Chondrocyte (in vitro differentiated cells): ENCODE measurements around the gene STKLD1. TPM values are rescaled to one million over a fixed set of nuclear protein-coding genes. Genes with fewer than 3 reads are reported as not detected.

Experiments used
- DNase-seq: peaks from one replicate; pipeline ENCODE4 v3.0.0; 2021; ENCODE audit warnings: mixed read lengths, low spot score
- H3K27ac Mint-ChIP-seq: one replicate; pipeline ENCODE4 v1.8.0; 2021; ENCODE audit warnings: mild to moderate bottlenecking, moderate library complexity, mixed read lengths; ENCODE audit not compliant: unreplicated experiment
- H3K27me3 Mint-ChIP-seq: 2 replicates; pipeline ENCODE4 v1.8.0; 2021; ENCODE audit warnings: low read depth, mixed read lengths
- H3K36me3 Mint-ChIP-seq: 2 replicates; pipeline ENCODE4 v1.8.0; 2021; ENCODE audit warnings: low read depth, mixed read lengths
- H3K4me1 Mint-ChIP-seq: 2 replicates; pipeline ENCODE4 v1.8.0; 2021; ENCODE audit warnings: low read depth, mild to moderate bottlenecking, mixed read lengths
- H3K4me3 Mint-ChIP-seq: one replicate; pipeline ENCODE4 v1.8.0; 2021; ENCODE audit warnings: mild to moderate bottlenecking, moderate library complexity, mixed read lengths; ENCODE audit not compliant: unreplicated experiment
- H3K9me3 Mint-ChIP-seq: 2 replicates; pipeline ENCODE4 v1.8.0; 2021; ENCODE audit warnings: low read depth, mixed read lengths
- CTCF ChIP-seq: fragments of 200-600 bp; sonication (generic); IDR thresholded peaks from 2 replicates; pipeline ENCODE4 v1.5.0; 2021; ENCODE audit warnings: antibody characterized with exemption, mild to moderate bottlenecking, moderate library complexity
- total RNA-seq: library from RNA; stranded (reverse); gene quantifications from 3 replicates; pipeline ENCODE4 v1.2.1, GENCODE V29; 2021

STKLD1 gene
- total RNA-seq, 1 donor from 2014 or later: 1.8 TPM

GRCh38 chr9:133420392-133420827, 44.2 kb downstream of the STKLD1 start:
- no peaks in the 10 kb centered on the region for H3K9me3 Mint-ChIP-seq
- H3K27me3 Mint-ChIP-seq: no peaks in the 10 kb centered on the region
- no peak for DNase-seq
- peaks cover 2% of the 10 kb centered on the region for H3K36me3 Mint-ChIP-seq
- TF ChIP-seq CTCF: no peak
- H3K4me1 Mint-ChIP-seq: peaks cover 33% of the 10 kb centered on the region
- no peak overlapping the region for H3K4me3 Mint-ChIP-seq
- H3K27ac Mint-ChIP-seq: no peak overlapping the region

GRCh38 chr9:133421615-133422542, 45.7 kb downstream of the STKLD1 start, which contains the start of gene ADAMTS13:
ADAMTS13 (plus strand) TSS chr9:133422367; CDS start chr9:133422444, 77 bp downstream.
- H3K27ac Mint-ChIP-seq: no peak within 1 kb of the TSS
- H3K9me3 Mint-ChIP-seq: no peaks in the 10 kb centered on the region
- H3K36me3 Mint-ChIP-seq: peaks cover 2% of the 10 kb centered on the region
- peaks cover 19% of the 10 kb centered on the region for H3K4me1 Mint-ChIP-seq
- no peak for DNase-seq
- no peak within 1 kb of the TSS for H3K4me3 Mint-ChIP-seq
- TF ChIP-seq CTCF: peak; percentile 14
- no peaks in the 10 kb centered on the region for H3K27me3 Mint-ChIP-seq

- Mint-ChIP-seq H3K4me3 (no peak overlapping the region), H3K27me3 (peaks cover 5% of the 10 kb centered on the region), H3K9me3 (no peaks in the 10 kb centered on the region), H3K27ac (no peak overlapping the region), H3K36me3 (peaks cover 2% of the 10 kb centered on the region), H3K4me1 (peaks cover 14% of the 10 kb centered on the region)
- DNase-seq: no peak
- no peak for TF ChIP-seq CTCF
Measured at GRCh38 chr9:133423216-133423615, 47.0 kb downstream of the STKLD1 start.

GRCh38 chr9:133424187-133424586, 48.0 kb downstream of the STKLD1 start:
- no peak for TF ChIP-seq CTCF
- H3K9me3 Mint-ChIP-seq: no peaks in the 10 kb centered on the region
- peaks cover 4% of the 10 kb centered on the region for H3K4me1 Mint-ChIP-seq
- H3K27me3 Mint-ChIP-seq: peaks cover 5% of the 10 kb centered on the region
- H3K27ac Mint-ChIP-seq: no peak overlapping the region
- peaks cover 2% of the 10 kb centered on the region for H3K36me3 Mint-ChIP-seq
- H3K4me3 Mint-ChIP-seq: no peak overlapping the region
- DNase-seq: no peak

- DNase-seq: no peak
- peaks cover 2% of the 10 kb centered on the region for H3K36me3 Mint-ChIP-seq
- no peak for TF ChIP-seq CTCF
- no peak overlapping the region for H3K4me3 Mint-ChIP-seq
- peaks cover 5% of the 10 kb centered on the region for H3K27me3 Mint-ChIP-seq
- H3K27ac Mint-ChIP-seq: no peak overlapping the region
- H3K4me1 Mint-ChIP-seq: peaks cover 3% of the 10 kb centered on the region
- H3K9me3 Mint-ChIP-seq: no peaks in the 10 kb centered on the region
Measured at GRCh38 chr9:133425049-133425632, 49.0 kb downstream of the STKLD1 start.
